K562 (cell line): ENCODE data around the gene RNASEH2A. TPM values are rescaled to one million over a fixed set of nuclear protein-coding genes. Genes with fewer than 3 reads are reported as not detected.

Source experiments
- CBX5 ChIP-seq: IDR thresholded peaks from 2 replicates; pipeline ENCODE4 v1.6.1; 2014; ENCODE audit warnings: low read depth, borderline replicate concordance
- EHMT2 ChIP-seq: fragments of 450-650 bp; IDR thresholded peaks from 2 replicates; pipeline ENCODE4 v1.6.1; 2018; ENCODE audit warnings: antibody characterized with exemption
- ETV6 ChIP-seq, 3 experiments: fragments of 150-350 bp in 1 of 3; sonication (generic) in 1 of 3; formaldehyde crosslinking in 1 of 3; IDR thresholded peaks; 2 replicates each; pipeline versions ENCODE4 v1.6.1 to v1.8.0; 2014 to 2022; ENCODE audit warnings: borderline replicate concordance in 2 of 3, low read depth in 2 of 3, antibody characterized with exemption in 1 of 3, low read length in 1 of 3, mild to moderate bottlenecking in 1 of 3, missing genetic modification reagents in 1 of 3
- FOXK1 ChIP-seq: sonication (generic); formaldehyde crosslinking; IDR thresholded peaks from 2 replicates; pipeline ENCODE4 v1.8.0; 2022; ENCODE audit warnings: missing genetic modification reagents, mild to moderate bottlenecking, borderline replicate concordance
- KDM1A ChIP-seq, 2 experiments: fragments of 450-650 bp; IDR thresholded peaks; 2 replicates each; pipeline ENCODE4 v1.6.1; 2016; ENCODE audit warnings: mild to moderate bottlenecking in 2 of 2
- MAFG ChIP-seq: fragments of 450-650 bp; conservative IDR thresholded peaks from 2 replicates; pipeline ENCODE4 v1.6.1; 2016; ENCODE audit warnings: missing genetic modification characterization, missing compliant biosample characterization
- NELFE ChIP-seq: IDR thresholded peaks from 2 replicates; pipeline ENCODE4 v1.6.1; 2011; ENCODE audit warnings: mild to moderate bottlenecking; ENCODE audit not compliant: insufficient read depth, insufficient read length
- PHF20 ChIP-seq: fragments of 450-650 bp; IDR thresholded peaks from 2 replicates; pipeline ENCODE4 v1.6.1; 2018; ENCODE audit not compliant: partially characterized antibody
- POLR2A ChIP-seq: fragments of 450-650 bp; conservative IDR thresholded peaks from 2 replicates; pipeline ENCODE4 v1.6.1; 2016
- POLR3A ChIP-seq: IDR thresholded peaks from 2 replicates; pipeline ENCODE4 v1.6.1; 2011; ENCODE audit warnings: borderline replicate concordance, mild to moderate bottlenecking, moderate library complexity; ENCODE audit not compliant: insufficient read length, insufficient read depth; ENCODE audit errors: extremely low read depth
- RBM34 ChIP-seq: fragments of 200-400 bp; formaldehyde crosslinking; IDR thresholded peaks from 2 replicates; pipeline ENCODE4 v1.6.1; 2018; ENCODE audit warnings: low read length, borderline replicate concordance; ENCODE audit not compliant: insufficient read depth
- RUNX1 ChIP-seq: sonication (generic); IDR thresholded peaks from 2 replicates; pipeline ENCODE4 v1.6.1; 2016; ENCODE audit warnings: antibody characterized with exemption, low read depth
- SMAD1 ChIP-seq: fragments of 150-350 bp; IDR thresholded peaks from 2 replicates; pipeline ENCODE4 v1.6.1; 2014; ENCODE audit warnings: low read length, low read depth; ENCODE audit not compliant: partially characterized antibody
- TEAD4 ChIP-seq, 2 experiments: sonication (generic) in 1 of 2; formaldehyde crosslinking in 1 of 2; IDR thresholded peaks; 2 replicates each; pipeline versions ENCODE4 v1.6.1 to v1.8.0; 2012 to 2022; ENCODE audit warnings: borderline replicate concordance in 1 of 2, inconsistent platforms in 1 of 2, low read length in 1 of 2, mild to moderate bottlenecking in 1 of 2, missing genetic modification reagents in 1 of 2
- ZBTB7A ChIP-seq: IDR thresholded peaks from 2 replicates; pipeline ENCODE4 v1.6.1; 2011; ENCODE audit warnings: low read depth, mild to moderate bottlenecking, low read length, moderate library complexity, borderline replicate concordance; ENCODE audit not compliant: control insufficient read depth
- ZNF282 ChIP-seq: sonication (generic); formaldehyde crosslinking; IDR thresholded peaks from 2 replicates; pipeline ENCODE4 v1.8.1; 2023; ENCODE audit warnings: missing genetic modification reagents
- ZNF354B ChIP-seq: fragments of 250-450 bp; sonication (Bioruptor Pico); IDR thresholded peaks from 2 replicates; pipeline ENCODE4 v1.4.0; 2020
- ZNF408 ChIP-seq: fragments of 250-450 bp; sonication (Bioruptor Pico); IDR thresholded peaks from 2 replicates; pipeline ENCODE4 v1.4.0; 2020; ENCODE audit warnings: low read depth, mild to moderate bottlenecking, moderate library complexity
- ZNF41 ChIP-seq: fragments of 250-450 bp; sonication (Bioruptor Pico); conservative IDR thresholded peaks from 2 replicates; pipeline ENCODE4 v1.4.0; 2020; ENCODE audit warnings: mild to moderate bottlenecking
- polyA plus RNA-seq, 8 experiments: library from polyadenylated mRNA; depleted of rRNA in 4 of 8; stranded (reverse) in 5 of 8; unstranded in 3 of 8; fragments of >200 nt; fragmentation: Nextera tagmentation in 2 of 8; fragmentation: Illumina TruSeq in 1 of 8; extraction: Ambion mirVana in 2 of 8; extraction: Trizol in 1 of 8; gene quantifications; 2 replicates each; pipeline versions ENCODE4 v1.2.1 to v1.2.3, GENCODE V29; 2011 to 2014; ENCODE audit warnings: inconsistent platforms in 1 of 8, missing spikeins in 1 of 8
- total RNA-seq, 7 experiments: library from RNA; depleted of rRNA in 6 of 7; stranded (reverse); fragments of >200 nt in 6 of 7; fragmentation: Illumina TruSeq in 2 of 7; extraction: Trizol in 2 of 7; gene quantifications; 2 replicates each; pipeline versions ENCODE4 v1.2.1 to v1.2.3, GENCODE V29; 2011 to 2021; ENCODE audit warnings: low replicate concordance in 1 of 7
- TF ChIP-seq, protein P1 (sequence below): fragments of 450-650 bp; IDR thresholded peaks from 2 replicates; pipeline ENCODE4 v1.6.1; 2016
- TF ChIP-seq, protein P2 (sequence below): fragments of 450-650 bp; formaldehyde crosslinking; IDR thresholded peaks from 2 replicates; pipeline ENCODE4 v1.4.0; 2020; ENCODE audit warnings: mild to moderate bottlenecking, moderate library complexity
- TF ChIP-seq, protein P3 (sequence below): fragments of 250-450 bp; sonication (Bioruptor Pico); IDR thresholded peaks from 2 replicates; pipeline ENCODE4 v1.4.0; 2020; ENCODE audit warnings: borderline replicate concordance
- TF ChIP-seq, protein P4 (sequence below): fragments of 250-450 bp; sonication (Bioruptor Pico); IDR thresholded peaks from 2 replicates; pipeline ENCODE4 v1.4.0; 2020

RNASEH2A gene
- total and polyA plus RNA-seq, 9 of the 15 experiments (the other 6 are each of a cell fraction or from before 2014, with no cell fraction given) = 22.3 to 78.0 (median 61.7) TPM

DNA sequence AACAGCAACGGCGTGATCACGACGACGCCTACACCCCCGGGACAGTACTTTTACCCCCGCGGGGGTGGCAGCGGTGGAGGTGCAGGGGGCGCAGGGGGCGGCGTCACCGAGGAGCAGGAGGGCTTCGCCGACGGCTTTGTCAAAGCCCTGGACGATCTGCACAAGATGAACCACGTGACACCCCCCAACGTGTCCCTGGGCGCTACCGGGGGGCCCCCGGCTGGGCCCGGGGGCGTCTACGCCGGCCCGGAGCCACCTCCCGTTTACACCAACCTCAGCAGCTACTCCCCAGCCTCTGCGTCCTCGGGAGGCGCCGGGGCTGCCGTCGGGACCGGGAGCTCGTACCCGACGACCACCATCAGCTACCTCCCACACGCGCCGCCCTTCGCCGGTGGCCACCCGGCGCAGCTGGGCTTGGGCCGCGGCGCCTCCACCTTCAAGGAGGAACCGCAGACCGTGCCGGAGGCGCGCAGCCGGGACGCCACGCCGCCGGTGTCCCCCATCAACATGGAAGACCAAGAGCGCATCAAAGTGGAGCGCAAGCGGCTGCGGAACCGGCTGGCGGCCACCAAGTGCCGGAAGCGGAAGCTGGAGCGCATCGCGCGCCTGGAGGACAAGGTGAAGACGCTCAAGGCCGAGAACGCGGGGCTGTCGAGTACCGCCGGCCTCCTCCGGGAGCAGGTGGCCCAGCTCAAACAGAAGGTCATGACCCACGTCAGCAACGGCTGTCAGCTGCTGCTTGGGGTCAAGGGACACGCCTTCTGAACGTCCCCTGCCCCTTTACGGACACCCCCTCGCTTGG lies 14.1 kb upstream of the RNASEH2A start (continued):
- peak; percentile 19; the same call in 1 of the 2 replicates for TF ChIP-seq FOXK1 (CRISPR knock-in tag)
- TF ChIP-seq RUNX1 = peak; percentile 59; the same call in 1 of the 2 replicates
- no peak for TF ChIP-seq ZNF41
- TF ChIP-seq, protein P1, sequence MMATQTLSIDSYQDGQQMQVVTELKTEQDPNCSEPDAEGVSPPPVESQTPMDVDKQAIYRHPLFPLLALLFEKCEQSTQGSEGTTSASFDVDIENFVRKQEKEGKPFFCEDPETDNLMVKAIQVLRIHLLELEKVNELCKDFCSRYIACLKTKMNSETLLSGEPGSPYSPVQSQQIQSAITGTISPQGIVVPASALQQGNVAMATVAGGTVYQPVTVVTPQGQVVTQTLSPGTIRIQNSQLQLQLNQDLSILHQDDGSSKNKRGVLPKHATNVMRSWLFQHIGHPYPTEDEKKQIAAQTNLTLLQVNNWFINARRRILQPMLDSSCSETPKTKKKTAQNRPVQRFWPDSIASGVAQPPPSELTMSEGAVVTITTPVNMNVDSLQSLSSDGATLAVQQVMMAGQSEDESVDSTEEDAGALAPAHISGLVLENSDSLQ = peak; percentile 67
- no peak for TF ChIP-seq RBM34
- no peak for TF ChIP-seq EHMT2
- TF ChIP-seq, protein P2, sequence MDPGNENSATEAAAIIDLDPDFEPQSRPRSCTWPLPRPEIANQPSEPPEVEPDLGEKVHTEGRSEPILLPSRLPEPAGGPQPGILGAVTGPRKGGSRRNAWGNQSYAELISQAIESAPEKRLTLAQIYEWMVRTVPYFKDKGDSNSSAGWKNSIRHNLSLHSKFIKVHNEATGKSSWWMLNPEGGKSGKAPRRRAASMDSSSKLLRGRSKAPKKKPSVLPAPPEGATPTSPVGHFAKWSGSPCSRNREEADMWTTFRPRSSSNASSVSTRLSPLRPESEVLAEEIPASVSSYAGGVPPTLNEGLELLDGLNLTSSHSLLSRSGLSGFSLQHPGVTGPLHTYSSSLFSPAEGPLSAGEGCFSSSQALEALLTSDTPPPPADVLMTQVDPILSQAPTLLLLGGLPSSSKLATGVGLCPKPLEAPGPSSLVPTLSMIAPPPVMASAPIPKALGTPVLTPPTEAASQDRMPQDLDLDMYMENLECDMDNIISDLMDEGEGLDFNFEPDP (CRISPR knock-in tag) = no peak
- peak; percentile 42 for TF ChIP-seq POLR2A
- no peak; the same call in 1 of the 2 replicates for TF ChIP-seq ZBTB7A
- TF ChIP-seq ETV6 (IDR thresholded peaks at IDR 0.05; ENCODE audit: borderline replicate concordance in 1 of 2, low read depth in 2 of 2, low read length in 1 of 2) = no peak; a peak in 1 of 4 replicates
- no peak for TF ChIP-seq ETV6 (CRISPR knock-in tag; IDR thresholded peaks at IDR 0.05; ENCODE audit: borderline replicate concordance)
- TF ChIP-seq, protein P3, sequence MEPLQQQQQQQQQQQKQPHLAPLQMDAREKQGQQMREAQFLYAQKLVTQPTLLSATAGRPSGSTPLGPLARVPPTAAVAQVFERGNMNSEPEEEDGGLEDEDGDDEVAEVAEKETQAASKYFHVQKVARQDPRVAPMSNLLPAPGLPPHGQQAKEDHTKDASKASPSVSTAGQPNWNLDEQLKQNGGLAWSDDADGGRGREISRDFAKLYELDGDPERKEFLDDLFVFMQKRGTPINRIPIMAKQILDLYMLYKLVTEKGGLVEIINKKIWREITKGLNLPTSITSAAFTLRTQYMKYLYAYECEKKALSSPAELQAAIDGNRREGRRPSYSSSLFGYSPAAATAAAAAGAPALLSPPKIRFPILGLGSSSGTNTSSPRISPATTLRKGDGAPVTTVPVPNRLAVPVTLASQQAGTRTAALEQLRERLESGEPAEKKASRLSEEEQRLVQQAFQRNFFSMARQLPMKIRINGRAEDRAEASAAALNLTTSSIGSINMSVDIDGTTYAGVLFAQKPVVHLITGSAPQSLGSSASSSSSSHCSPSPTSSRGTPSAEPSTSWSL (CRISPR knock-in tag) = no peak
- TF ChIP-seq ZNF282 (CRISPR knock-in tag) = no peak
- TF ChIP-seq PHF20 = no peak
- TF ChIP-seq, protein P4, sequence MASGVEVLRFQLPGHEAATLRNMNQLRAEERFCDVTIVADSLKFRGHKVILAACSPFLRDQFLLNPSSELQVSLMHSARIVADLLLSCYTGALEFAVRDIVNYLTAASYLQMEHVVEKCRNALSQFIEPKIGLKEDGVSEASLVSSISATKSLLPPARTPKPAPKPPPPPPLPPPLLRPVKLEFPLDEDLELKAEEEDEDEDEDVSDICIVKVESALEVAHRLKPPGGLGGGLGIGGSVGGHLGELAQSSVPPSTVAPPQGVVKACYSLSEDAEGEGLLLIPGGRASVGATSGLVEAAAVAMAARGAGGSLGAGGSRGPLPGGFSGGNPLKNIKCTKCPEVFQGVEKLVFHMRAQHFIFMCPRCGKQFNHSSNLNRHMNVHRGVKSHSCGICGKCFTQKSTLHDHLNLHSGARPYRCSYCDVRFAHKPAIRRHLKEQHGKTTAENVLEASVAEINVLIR = no peak
- TF ChIP-seq TEAD4 (IDR thresholded peaks at IDR 0.05; ENCODE audit: low read length) = no peak
- no peak for TF ChIP-seq TEAD4 (CRISPR knock-in tag; IDR thresholded peaks at IDR 0.05; ENCODE audit: borderline replicate concordance)
- no peak for TF ChIP-seq NELFE
- TF ChIP-seq CBX5 = no peak
- TF ChIP-seq ZNF408 = no peak
- TF ChIP-seq SMAD1 = no peak
- no peak for TF ChIP-seq ZNF354B (CRISPR knock-in tag)
- TF ChIP-seq POLR3A = no peak
- no peak for TF ChIP-seq KDM1A (IDR thresholded peaks at IDR 0.05)
- TF ChIP-seq MAFG (tag) = no peak
